CD4-positive, alpha-beta T cell (primary cell): Measurements from ENCODE around the gene STAMBP. TPM values are rescaled to one million over a fixed set of nuclear protein-coding genes. Genes with fewer than 3 reads are reported as not detected.

Experiments
- ATAC-seq: fragments of 200-7000 bp; cut with Tn5 transposase; one replicate; pipeline ENCODE4 v1.10.0; 2022; ENCODE audit warnings: mild to moderate bottlenecking; ENCODE audit not compliant: poor library complexity
- CTCF ChIA-PET: fragments of 350-600 bp; sonication (Branson Sonifier 250); formaldehyde crosslinking; loops from one replicate; lab custom pipeline; 2021; ENCODE audit warnings: antibody characterized with exemption, inconsistent platforms; lab: Charles Lee
- POLR2A ChIA-PET: fragments of 350-600 bp; sonication (Branson Sonifier 250); formaldehyde crosslinking; loops from one replicate; lab custom pipeline; 2021; ENCODE audit warnings: antibody characterized with exemption, inconsistent platforms; lab: Charles Lee
- DNase-seq, 14 experiments: peaks; one replicate each; pipeline ENCODE4 v3.0.0-alpha.2; 2013 to 2020; ENCODE audit warnings: mixed read lengths in 2 of 14
- H3K27ac ChIP-seq, 2 donors: one replicate each; pipeline versions ENCODE4 v1.5.1 to v1.7.0; 2013; ENCODE audit warnings: low read length in 2 of 2, low read depth in 1 of 2, mild to moderate bottlenecking in 1 of 2
- H3K27me3 ChIP-seq, 2 experiments: 1 replicate in 1 of 2; 2 replicates in 1 of 2; pipeline versions ENCODE4 v1.6.1 to v1.7.0; 2013; ENCODE audit warnings: low read length in 2 of 2, control low read depth in 1 of 2, mild to moderate bottlenecking in 1 of 2, moderate library complexity in 1 of 2; ENCODE audit not compliant: insufficient read depth in 2 of 2, control insufficient read depth in 1 of 2
- H3K36me3 ChIP-seq: one replicate; pipeline ENCODE4 v1.6.1; 2013; ENCODE audit warnings: low read length, control low read depth; ENCODE audit not compliant: insufficient read depth
- H3K4me1 ChIP-seq: one replicate; pipeline ENCODE4 v1.6.1; 2013; ENCODE audit warnings: low read length, control low read depth; ENCODE audit not compliant: insufficient read depth
- H3K4me3 ChIP-seq: one replicate; pipeline ENCODE4 v1.5.1; 2013; ENCODE audit warnings: mild to moderate bottlenecking, low read length, moderate library complexity
- H3K9me3 ChIP-seq, 2 experiments: 1 replicate in 1 of 2; 2 replicates in 1 of 2; pipeline versions ENCODE4 v1.6.1 to v1.7.0; 2013; ENCODE audit warnings: low read length in 2 of 2, mild to moderate bottlenecking in 2 of 2, control low read depth in 1 of 2, moderate library complexity in 1 of 2; ENCODE audit not compliant: control insufficient read depth in 1 of 2, insufficient read depth in 1 of 2
- H3K27ac Mint-ChIP-seq: one replicate; pipeline ENCODE4 v1.8.0; 2020; ENCODE audit warnings: mixed read lengths
- H3K27me3 Mint-ChIP-seq: one replicate; pipeline ENCODE4 v1.8.0; 2021; ENCODE audit warnings: mixed read lengths
- H3K36me3 Mint-ChIP-seq: one replicate; pipeline ENCODE4 v1.8.0; 2021; ENCODE audit warnings: low read depth, mixed read lengths
- H3K4me1 Mint-ChIP-seq: one replicate; pipeline ENCODE4 v1.8.0; 2021; ENCODE audit warnings: low read depth, mixed read lengths
- H3K4me3 Mint-ChIP-seq: one replicate; pipeline ENCODE4 v1.8.0; 2020; ENCODE audit warnings: mild to moderate bottlenecking, mixed read lengths
- H3K9me3 Mint-ChIP-seq: one replicate; pipeline ENCODE4 v1.8.0; 2020; ENCODE audit warnings: mixed read lengths
- CTCF ChIP-seq: fragments of 200-600 bp; IDR thresholded peaks from one replicate; pipeline ENCODE4 v1.8.0; 2022; ENCODE audit warnings: antibody characterized with exemption, mild to moderate bottlenecking
- intact Hi-C, 2 experiments: fragments of 100-400 bp; cut with DNase I in 1 of 2; cut with micrococcal nuclease in 1 of 2; formaldehyde crosslinking; loops; one replicate each; pipeline versions ENCODE4 v1.15.1 to v1.9.0; 2023 to 2025; cut with DNase I, micrococcal nuclease
- total RNA-seq, 174 experiments: library from RNA in 2 of 174; stranded (reverse) in 2 of 174; gene quantifications; one replicate each; pipeline ENCODE4 v1.2.3 and lab custom pipeline; 2021 to 2026

Gene STAMBP
- total RNA-seq, 2 experiments from 2014 or later = 11.3 to 13.8 TPM

- H3K36me3 ChIP-seq = no peaks in the 10 kb centered on the region
- no peaks in the 10 kb centered on the region for H3K9me3 ChIP-seq
- no peaks in the 10 kb centered on the region for H3K27me3 ChIP-seq
- no peak overlapping the region for H3K27ac ChIP-seq
- intact Hi-C loops = no loop called here
- DNase-seq = no peak
- CTCF ChIA-PET = no interaction called here
- no peak overlapping the region for H3K4me3 ChIP-seq
- no peak for TF ChIP-seq CTCF
- Mint-ChIP-seq H3K9me3 (no peaks in the 10 kb centered on the region), H3K4me3 (no peak overlapping the region), H3K27me3 (no peaks in the 10 kb centered on the region), H3K27ac (no peak overlapping the region), H3K36me3 (no peaks in the 10 kb centered on the region), H3K4me1 (no peaks in the 10 kb centered on the region)
- no peak for ATAC-seq
- POLR2A ChIA-PET = no interaction called here
- H3K4me1 ChIP-seq = no peaks in the 10 kb centered on the region
Observed at GRCh38 chr2:73914667-73915066, 85.9 kb downstream of the STAMBP start.

- Mint-ChIP-seq H3K9me3 (no peaks in the 10 kb centered on the region), H3K4me1 (no peaks in the 10 kb centered on the region), H3K27ac (no peak overlapping the region), H3K4me3 (no peak overlapping the region), H3K27me3 (no peaks in the 10 kb centered on the region), H3K36me3 (no peaks in the 10 kb centered on the region)
- ChIA-PET POLR2A (no interaction called here), CTCF (no interaction called here)
- ATAC-seq (no peak), DNase-seq (no peak)
- Histone ChIP-seq H3K36me3 (no peaks in the 10 kb centered on the region), H3K4me1 (no peaks in the 10 kb centered on the region), H3K4me3 (no peak overlapping the region), H3K27me3 (no peaks in the 10 kb centered on the region), H3K27ac (no peak overlapping the region), H3K9me3 (no peaks in the 10 kb centered on the region)
- no peak for TF ChIP-seq CTCF
- intact Hi-C loops = no loop called here
Observed at GRCh38 chr2:73915437-73915993, 86.8 kb downstream of the STAMBP start.

- Mint-ChIP-seq H3K27me3 (no peaks in the 10 kb centered on the region), H3K4me1 (no peaks in the 10 kb centered on the region), H3K4me3 (no peak overlapping the region), H3K27ac (no peak overlapping the region), H3K9me3 (no peaks in the 10 kb centered on the region), H3K36me3 (no peaks in the 10 kb centered on the region)
- H3K4me3 ChIP-seq = no peak overlapping the region
- intact Hi-C loops = no loop called here
- no peaks in the 10 kb centered on the region for H3K36me3 ChIP-seq
- ATAC-seq = no peak
- no peaks in the 10 kb centered on the region for H3K27me3 ChIP-seq
- H3K4me1 ChIP-seq = no peaks in the 10 kb centered on the region
- H3K27ac ChIP-seq = no peak overlapping the region
- no peaks in the 10 kb centered on the region for H3K9me3 ChIP-seq
- ChIA-PET POLR2A (no interaction called here), CTCF (no interaction called here)
- no peak for DNase-seq
- TF ChIP-seq CTCF = no peak
Observed at GRCh38 chr2:73916666-73917065, 87.9 kb downstream of the STAMBP start.
